A673 (cell line): Measurements from ENCODE around the gene GALNS.
"Not testable (repeated sequence)": the region's sequence is repeated elsewhere in the genome, so short reads cannot be mapped to it uniquely, and the experiment has no call there.

Experiments
- EZH2 ChIP-seq: fragments of 200-600 bp; sonication (generic); IDR thresholded peaks from 2 replicates; pipeline ENCODE4 v1.6.1; 2017; ENCODE audit warnings: borderline replicate concordance, low read depth, mild to moderate bottlenecking, mixed read lengths, antibody characterized with exemption, low read length; ENCODE audit not compliant: poor library complexity, severe bottlenecking
- TF ChIP-seq, protein P1 (sequence below): fragments of 300-800, 200-600 bp; sonication (generic); conservative IDR thresholded peaks from 2 replicates; pipeline ENCODE4 v1.5.1; 2017; ENCODE audit warnings: low read depth, mild to moderate bottlenecking, antibody characterized with exemption, low read length, moderate library complexity, mixed read lengths

GRCh38 chr16:88823646-88824045 lies 33.1 kb downstream of the GALNS start:
- TF ChIP-seq EZH2: not testable (repeated sequence)
- TF ChIP-seq, protein P1, sequence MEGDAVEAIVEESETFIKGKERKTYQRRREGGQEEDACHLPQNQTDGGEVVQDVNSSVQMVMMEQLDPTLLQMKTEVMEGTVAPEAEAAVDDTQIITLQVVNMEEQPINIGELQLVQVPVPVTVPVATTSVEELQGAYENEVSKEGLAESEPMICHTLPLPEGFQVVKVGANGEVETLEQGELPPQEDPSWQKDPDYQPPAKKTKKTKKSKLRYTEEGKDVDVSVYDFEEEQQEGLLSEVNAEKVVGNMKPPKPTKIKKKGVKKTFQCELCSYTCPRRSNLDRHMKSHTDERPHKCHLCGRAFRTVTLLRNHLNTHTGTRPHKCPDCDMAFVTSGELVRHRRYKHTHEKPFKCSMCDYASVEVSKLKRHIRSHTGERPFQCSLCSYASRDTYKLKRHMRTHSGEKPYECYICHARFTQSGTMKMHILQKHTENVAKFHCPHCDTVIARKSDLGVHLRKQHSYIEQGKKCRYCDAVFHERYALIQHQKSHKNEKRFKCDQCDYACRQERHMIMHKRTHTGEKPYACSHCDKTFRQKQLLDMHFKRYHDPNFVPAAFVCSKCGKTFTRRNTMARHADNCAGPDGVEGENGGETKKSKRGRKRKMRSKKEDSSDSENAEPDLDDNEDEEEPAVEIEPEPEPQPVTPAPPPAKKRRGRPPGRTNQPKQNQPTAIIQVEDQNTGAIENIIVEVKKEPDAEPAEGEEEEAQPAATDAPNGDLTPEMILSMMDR: not testable (repeated sequence)
